ENCODE results near the gene PLEKHA5.
"Not testable (repeated sequence)": the region's sequence is repeated elsewhere in the genome, so short reads cannot be mapped to it uniquely, and the experiment has no call there.

The PLEKHA5 gene

DNA sequence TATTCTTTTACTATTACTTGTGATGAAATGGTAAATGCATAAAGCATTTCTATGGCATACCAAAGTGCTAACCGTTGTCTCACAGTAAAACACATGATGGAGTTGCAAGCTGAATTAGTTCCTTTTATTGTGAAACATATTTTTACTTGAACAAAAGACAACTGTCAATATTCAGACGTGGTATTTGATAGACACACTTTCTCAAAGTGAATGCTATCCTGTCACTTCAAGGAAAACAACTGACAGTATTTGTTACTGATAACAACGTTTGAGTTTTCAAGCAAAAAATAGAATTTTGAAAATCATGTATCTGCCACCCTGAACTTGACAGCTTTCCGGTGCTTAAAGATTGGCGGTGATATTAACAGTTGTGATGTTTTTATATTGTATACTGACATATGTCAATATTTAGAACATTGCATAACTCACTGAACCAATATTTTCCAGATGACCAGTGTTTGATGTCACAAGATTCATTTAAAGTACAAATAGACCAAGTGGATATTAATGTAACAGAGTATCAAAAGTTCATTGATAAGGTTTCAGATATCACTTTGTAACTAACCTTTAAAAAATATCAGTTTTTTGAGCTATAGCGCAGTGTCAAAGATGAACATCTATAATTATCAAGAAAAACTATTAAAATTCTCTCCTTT is 156.4 kb downstream of the PLEKHA5 start:
- no peak for DNase-seq

DNA sequence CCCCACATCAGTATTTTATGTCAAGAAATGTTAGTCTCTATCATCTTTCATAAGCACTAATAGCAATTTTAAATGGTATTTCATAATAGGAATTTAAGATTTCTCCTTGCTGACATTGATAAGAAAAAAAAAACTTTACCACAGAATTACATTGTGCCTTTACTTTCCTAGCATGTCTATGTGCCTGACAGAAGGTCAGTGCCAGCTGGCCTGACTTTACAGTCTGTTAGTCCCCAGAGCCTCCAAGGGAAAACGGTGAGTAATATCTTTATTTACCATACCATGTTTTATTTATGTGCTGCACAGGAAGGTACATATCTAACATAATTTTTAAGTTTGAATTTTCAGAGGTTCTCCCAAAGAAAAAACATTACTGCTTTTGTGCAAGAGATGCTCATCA is 157.8 kb downstream of the PLEKHA5 start:
- DNase-seq = no peak

DNA sequence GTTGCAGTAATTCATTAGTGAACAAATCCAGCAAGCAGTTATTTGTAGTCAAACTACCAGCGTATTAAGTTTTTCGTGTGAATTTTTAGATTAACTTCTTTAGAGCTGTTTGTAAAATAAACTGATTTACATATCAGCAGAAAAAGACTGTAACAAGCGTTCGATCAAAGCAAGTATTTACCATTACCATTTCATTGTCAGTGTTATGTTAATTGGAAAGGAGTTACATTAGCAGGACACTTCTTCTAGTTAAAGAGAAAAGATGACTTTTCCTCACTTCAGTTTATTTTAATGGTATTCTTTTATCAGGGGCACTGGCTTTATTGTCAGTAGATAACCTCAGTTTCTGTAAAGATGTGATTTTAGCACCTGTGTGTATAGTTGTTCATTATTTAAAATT is 158.6 kb downstream of the PLEKHA5 start:
- DNase-seq = no peak

DNA sequence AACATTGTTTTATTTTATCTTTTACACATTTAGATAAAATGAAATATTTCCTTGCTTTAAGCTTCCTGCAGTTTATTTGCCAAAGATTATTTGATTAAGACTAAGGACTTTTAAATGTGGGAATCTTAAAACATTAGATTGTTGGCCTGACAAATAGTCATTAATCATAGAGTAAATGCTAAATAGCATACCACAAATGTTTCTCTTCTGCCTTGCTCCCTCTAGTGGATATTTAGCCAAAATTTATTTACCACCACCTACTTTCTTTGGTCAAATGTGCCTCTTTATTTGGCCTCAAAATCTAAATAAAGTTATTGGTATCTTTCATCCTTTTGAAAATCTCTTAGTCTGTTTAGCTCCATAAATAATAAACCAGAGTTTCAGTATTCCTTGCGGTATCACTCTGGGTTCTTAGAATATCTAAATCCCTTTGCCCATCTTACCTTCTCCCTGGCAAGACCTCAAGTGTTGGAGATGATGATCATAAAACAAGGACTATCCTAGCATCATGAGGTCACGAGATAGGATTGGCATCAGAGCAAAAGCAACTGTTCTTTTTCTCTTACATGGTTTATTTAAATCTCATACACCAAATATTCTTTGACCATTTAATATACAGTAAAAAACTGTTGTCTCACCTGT is 159.2 kb downstream of the PLEKHA5 start:
- peak; percentile 20 for DNase-seq

DNA sequence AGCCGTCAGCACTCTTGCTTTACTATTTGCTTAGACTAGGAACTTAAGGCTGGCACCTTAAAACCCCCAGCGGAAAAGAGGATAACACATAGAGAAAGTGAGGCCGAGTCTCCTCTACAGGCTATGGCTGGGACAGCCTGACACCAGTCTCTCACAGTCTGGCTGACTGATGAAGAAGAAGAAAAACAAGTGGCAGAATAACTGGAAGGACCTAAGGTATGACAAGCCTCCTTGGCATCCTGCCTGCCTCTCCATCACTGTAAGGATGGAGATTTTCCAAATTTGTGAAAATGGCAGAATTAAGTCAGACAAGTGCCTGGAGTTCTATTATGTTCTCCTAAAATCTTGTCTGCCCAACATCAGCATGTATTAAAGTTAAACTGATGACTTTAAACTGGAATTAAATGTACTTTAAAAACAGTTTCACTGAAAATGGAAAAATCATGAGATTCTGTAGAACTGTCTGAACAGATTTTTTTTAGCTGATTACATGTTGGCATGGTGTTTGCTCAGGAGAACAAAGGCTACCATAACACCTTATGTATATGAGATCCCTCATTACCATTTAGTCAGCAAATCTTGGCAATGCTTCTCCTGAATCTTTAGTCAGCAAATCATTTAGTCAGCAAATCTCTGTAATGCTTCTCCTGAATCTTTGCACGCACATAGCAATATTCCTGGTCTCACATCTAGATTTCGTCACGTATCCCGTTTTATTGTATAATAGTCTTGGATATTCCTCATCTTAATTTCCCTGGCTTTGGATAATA is 169.5 kb downstream of the PLEKHA5 start:
- no peak for DNase-seq

DNA sequence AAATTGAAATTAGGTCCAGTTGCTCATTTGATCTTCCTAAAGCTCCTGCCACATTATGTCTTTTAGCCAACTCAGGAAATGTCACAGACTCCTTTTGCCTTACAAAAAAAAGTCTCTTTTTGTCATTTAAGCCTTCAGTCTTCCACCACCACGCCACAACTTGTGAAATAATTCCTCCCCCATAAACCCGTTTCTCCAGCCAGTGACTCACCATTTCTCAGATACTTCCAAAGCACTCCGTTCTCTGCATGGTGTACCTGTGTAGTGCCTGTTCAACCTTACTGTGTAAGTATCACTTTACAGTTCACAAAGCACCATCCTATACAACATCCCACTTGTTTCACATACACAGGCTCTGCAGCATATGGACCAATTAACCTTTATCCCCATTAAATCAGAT is 170.2 kb downstream of the PLEKHA5 start:
- no peak for DNase-seq

DNA sequence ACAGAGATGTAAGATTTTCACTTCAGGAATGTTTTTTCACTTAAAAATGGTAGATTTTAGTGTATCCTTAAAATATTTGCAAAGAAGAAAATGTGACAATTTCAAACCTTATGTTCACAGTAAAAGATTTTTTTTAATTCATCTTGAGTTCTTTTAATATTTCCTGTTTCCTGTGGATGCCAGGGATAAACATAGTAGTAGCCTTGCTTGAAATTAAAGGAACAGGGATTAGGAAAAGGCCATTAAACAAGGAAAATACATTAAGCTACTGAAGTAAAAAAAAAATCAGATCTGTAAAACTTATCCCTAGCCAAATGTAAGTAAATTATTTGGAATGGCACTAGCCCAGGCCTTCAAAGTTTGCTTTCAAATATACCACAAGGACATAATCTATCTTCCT is 171.7 kb downstream of the PLEKHA5 start:
- no peak for DNase-seq

DNA sequence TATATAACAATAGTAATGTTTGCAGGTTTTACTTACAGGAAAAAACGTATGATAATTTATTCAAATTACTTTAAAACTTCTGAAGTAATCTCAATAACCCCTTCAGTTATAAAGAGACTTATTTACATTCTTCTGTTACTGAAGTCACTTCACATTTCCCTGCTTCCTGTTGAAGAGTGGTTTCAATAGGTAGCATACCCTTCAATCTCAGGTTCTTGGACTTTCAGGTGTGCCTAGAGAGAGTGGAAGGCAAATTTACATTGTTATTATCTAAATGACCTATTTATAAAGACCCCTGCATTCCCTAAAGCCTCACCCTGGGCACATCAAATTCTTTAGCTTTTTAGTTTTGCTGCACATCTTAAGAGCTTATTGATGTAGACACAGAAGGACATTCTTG is 172.2 kb downstream of the PLEKHA5 start:
- no peak for DNase-seq

DNA sequence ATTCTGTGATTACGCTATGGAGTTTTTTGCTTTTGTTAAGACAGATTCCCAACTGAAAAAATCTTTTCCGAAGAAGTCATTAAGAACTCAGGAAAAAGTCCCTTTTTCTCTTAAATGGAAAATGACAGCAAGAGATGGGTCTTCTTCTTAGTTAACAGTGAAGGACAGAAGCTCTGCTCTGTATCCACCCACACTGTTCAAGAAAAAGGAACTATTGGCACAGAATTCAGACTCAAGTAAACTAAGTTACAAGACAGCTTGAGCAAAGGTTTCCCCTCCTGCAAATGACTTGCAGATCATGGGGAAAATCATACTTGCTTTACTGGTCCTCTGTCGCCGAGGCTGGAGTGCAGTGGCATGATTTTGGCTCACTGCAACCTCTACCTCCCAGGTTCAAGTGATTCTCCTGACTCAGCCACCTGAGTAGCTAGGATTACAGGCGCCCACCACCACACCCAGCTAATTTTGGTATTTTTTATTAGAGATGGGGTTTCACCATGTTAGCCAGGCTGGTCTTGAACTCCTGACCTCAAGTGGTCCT is 172.6 kb downstream of the PLEKHA5 start:
- no peak for DNase-seq

DNA sequence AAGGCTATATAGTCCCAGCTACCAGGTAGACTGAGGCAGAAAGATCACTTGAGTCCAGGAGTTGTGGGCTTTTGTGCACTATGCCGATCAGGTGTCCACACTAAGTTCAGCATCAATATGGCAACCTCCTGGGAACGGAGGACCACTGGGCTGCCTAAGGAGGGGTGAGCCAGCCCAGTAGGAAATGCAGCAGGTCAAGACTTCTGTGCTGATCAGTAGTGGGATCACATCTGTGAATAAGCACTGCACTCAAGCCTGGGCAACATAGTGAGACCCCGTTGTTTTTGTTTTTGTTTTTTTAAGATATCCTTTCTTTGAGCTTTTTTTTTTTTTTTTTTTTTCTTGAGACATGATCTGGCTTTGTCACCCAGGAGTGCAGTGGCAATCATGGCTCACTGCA is 174.0 kb downstream of the PLEKHA5 start:
- no peak for DNase-seq

DNA sequence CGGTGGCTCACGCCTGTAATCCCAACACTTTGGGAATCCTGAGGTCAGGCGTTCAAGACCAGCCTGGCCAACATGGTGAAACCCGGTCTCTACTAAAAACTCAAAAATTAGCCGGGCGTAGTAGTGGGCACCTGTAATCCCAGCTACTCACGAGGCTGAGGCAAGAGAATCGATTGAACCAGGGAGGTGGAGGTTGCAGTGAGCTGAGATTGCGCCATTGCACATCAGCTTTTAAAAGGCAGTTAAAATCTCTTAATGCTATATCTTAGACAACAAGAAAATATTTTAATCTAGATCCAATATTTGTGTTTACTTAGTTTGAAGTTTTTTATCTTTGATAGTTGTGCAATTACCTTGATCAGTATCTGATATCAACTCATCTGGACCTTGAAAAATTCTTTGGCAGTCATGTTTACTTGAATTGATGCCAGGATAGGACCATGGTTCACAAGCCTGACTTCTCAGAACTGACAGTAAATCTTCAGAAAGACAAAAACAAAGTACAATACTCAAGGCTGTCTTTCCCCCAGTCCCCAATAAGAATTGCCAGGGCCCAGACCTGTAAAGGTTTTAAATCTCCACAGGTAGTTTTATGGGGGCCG is 174.7 kb downstream of the PLEKHA5 start:
- DNase-seq = no peak

DNA sequence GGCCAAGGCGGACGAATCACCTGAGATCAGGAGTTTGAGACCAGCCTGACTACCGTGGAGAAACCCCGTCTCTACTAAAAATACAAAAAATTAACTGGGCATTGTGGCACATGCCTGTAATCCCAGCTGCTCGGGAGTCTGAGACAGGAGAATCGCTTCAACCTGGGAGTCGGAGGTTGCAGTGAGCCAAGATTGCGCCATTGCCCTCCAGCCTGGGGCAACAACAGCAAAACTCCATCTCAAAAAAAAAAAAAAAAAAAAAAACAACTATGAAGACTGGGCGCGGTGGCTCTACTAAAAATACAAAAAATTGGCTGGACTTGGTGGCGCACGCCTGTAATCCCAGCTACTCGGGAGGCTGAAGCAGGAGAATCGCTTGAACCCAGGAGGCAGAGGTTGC is 176.1 kb downstream of the PLEKHA5 start:
- not testable (repeated sequence) for DNase-seq

DNA sequence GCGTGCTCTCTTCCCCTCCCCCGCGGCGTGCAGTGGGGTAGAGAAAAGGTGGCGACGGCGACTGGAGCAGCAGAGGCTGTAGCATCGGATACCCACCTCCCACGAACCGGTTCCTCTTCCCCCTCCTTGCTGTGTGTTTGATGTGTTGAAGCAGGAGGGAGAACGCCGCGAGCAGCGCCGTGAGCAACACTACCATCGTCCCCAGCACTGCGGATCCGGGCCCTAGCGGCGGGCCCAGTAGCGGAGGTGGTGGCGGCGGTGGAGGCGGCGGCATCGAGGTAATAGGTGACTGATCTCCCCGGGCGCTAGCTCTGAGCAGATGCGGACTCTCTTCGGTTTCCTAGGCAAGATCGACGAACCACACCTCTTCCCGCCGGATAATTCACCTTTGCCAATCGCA is 176.8 kb downstream of the PLEKHA5 start:
- DNase-seq = no peak

DNA sequence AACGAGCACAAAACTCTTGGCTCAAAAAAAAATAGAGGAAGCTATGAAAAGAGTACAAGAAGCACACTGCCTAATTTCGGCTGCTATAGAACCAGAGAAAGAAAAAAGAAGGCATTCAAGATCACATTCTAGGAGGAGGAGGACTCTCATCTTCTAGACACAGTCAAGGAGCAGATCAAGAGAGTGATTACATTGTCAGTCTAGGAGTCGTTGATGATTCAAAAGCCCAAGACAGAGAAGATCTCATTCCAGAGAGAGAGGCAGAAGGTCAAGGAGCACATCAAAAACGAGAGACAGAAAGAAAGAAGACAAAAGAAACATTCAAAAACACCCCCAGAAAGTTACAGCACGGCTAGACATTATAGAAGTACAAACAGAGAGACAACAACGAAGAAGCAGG is 177.9 kb downstream of the PLEKHA5 start:
- no peak for DNase-seq

DNA sequence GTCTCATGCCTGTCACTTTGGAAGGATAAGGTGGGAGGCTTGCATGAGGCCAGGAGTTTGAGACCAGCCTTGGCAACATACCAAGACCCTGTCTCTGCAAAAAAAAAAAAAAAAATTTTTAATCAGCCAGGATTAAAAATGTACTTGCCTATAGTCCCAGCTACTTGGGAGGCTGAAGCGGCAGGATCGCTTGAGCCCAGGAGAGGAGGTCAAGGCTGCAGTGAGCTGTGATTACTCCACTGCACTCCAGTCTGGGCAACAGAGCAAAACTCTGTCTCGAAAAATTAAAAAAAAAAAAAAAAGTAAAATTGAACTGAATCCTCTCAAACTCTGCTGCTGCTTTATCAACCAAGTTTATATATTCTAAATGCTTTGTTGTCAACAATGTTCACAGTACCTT is 181.6 kb downstream of the PLEKHA5 start:
- no peak for DNase-seq

DNA sequence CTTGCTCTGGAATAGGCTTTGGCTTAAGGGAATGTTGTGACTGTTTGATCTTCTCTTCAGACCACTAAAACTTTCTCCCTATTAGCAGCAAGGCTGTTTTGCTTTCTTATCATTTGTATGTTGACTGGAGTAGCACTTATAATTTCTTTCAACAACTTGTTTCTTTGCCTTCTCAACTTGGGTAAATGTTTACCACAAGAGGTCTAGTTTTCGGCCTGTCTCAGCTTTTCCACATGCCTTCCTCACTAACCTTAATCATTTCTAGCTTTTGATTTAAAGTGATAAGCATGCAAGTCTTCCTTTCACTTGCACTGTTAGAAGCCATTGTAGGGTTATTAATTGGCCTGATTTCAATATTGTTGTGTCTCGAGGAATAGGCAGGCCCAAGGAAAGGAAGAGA is 183.1 kb downstream of the PLEKHA5 start:
- DNase-seq = no peak

DNA sequence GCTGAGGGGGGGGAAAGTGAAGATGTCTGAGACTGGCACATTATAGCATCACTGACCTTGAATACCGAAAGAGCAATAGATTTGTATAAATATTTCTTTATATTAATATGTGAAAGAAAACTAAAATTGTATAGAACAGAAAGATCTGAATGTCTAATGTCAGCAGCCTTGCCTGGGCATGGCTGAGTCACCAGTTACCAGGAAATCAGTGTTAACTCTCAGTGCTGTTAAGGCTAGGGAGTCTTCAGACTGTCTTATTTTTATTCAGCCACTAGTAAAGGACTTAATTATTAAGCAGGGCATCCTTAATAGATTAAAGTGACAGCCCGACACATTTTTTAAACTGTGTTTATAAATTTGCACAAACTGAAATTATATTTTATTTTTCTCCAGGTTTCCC is 186.9 kb downstream of the PLEKHA5 start:
- DNase-seq = no peak

DNA sequence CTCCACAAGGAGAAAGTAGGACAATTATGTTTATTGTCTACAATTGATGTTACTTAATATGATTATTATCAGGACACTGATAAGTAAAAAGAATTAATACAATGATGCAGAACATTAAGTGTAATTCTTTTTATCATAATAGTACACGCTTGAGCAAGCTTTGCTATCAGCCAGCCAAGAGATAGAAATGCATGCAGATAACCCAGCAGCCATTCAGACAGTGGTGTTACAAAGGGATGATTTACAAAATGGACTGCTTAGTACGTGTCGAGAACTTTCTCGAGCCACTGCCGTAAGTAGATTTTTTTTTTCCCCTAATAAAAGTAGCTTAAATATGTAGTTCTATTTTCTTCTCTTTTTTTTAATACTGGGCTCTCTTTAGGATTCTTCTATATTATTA is 192.8 kb downstream of the PLEKHA5 start:
- no peak for DNase-seq

DNA sequence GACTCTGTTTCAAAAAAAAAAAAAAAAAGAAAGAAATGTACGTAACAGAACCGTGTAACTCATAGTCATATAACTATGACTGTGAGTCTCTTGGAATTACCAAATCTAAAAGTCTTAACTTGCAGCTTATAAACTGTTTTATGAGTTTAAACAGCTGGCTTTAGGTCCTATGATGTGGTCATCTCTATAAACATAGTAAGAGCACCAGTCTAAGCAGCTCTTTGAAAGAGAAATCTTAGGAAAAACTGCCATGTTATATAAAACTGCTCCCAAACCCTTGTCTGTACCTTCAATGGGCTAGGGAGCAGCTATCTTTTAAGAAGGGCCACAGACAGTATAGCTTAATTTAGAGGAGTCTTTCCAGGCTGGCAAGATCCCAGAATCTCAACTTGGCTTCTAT is 194.3 kb downstream of the PLEKHA5 start:
- DNase-seq = no peak

DNA sequence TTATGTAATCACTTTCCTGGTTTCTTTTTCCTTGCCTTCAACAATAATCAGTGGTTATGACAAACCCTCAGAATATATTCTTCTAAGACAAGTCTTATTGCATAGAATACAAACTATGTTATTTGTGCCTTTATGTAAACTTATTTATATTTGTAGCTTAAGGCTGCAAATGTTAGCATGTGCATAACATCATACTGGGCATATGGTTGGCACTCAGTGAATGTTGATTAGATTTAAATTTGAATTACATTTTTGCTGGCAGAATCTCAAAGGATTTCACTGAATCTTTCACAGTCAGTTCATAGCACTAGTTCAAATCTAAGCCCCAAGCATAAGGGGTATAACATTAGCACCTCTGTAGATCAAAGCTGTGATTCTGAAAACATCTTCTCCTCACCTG is 196.6 kb downstream of the PLEKHA5 start:
- DNase-seq = no peak

DNA sequence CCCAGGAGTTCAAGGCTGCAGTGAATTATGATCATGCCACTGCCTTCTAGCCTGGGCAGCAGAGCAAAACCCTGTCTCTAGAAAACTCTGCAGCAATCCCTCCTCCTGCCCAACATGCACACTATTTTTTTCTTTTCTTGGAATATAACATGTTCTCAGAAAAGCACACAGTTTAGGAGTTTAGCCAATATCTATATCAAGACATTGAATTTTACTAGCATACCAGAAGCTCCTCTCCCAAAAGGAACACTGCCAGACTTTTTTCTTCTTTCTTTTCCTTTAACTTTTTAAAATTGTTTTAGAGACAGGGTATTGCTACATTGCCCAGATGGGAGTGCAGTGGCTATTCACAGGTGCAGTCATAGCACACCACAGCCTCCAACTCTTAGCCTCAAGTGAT is 202.7 kb downstream of the PLEKHA5 start:
- DNase-seq = no peak

DNA sequence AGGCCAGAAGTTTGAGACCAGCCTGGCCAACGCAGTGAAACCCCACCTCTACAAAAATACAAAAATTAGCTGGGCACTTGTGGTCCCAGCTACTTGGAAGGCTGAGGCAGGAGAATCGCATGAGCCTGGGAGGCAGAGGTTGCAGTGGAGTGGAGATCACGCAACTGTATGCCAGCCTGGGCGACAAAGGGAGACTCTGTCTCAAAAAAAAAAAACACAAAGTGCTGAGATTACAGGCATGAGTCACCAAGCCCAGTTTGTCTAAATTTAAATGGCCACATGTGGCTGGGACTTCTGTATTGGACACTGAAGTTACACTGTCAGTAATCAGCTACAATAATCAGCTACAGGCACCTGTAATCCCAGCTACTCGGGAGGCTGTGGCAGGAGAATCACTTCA is 208.9 kb downstream of the PLEKHA5 start:
- no peak for DNase-seq

DNA sequence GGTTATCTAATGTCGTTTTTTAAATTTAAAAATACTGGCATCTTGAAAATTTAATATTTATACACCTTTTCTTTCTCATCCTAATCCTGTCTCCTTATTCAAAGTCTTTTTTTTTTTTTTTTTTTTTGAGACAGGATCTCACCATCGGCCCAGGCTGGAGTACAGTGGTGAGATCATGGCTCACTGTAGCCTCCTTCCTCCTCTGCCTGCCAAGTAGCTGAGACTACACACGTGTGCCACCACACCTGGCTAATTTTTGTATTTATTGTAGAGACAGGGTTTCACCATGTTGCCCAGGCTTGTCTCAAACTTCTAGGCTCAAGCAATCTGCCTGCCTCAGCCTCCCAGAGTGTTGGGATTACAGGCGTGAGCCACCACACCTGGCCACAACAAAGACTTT is 221.3 kb downstream of the PLEKHA5 start:
- not testable (repeated sequence) for DNase-seq

DNA sequence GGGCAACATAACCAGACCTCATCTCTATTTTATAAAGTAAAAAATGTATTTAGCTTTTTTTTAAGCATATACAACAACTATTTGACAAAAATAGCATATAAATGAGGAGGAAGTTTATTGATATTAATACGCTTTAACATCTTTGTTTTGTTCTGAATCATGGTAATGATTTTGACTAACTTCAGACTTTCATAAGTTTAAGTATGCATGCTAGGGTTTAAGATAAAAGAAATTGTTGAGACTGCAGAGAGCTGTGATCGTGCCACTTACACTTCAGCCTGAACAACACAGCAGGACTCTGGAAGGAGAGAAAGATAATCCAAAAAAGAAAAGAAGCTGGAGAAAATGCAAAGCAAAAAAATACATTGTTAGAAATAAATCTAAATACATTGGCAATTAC is 221.8 kb downstream of the PLEKHA5 start:
- DNase-seq = no peak

All from NCI-H526 treated with DMSO at 0.1 percent for 48 hours (cell line).